Measurements from ENCODE around the gene CBX6. TPM values are rescaled to one million over a fixed set of nuclear protein-coding genes. Genes with fewer than 3 reads are reported as not detected.

CBX6 gene
- total RNA-seq, 2 experiments from 2014 or later = 45.2 to 67.2 TPM

- Histone ChIP-seq H2AFZ (ENCODE audit: low read length) (0 out of 2 replicates have a peak overlapping the region, but pooled peaks have one; percentile 9), H3K27ac (ENCODE audit: low read depth, low read length, poor library complexity, severe bottlenecking) (peak overlapping the region; percentile 78), H4K20me1 (ENCODE audit: insufficient read depth, low read length) (peaks cover 9% of the 10 kb centered on the region), H3K9me3 (ENCODE audit: low read length) (no peaks in the 10 kb centered on the region), H3K9me2 (ENCODE audit: insufficient read depth, low read length) (no peaks in the 10 kb centered on the region), H3K4me1 (ENCODE audit: insufficient read depth, low read length, poor library complexity, severe bottlenecking) (peaks cover 41% of the 10 kb centered on the region), H3K4me3 (ENCODE audit: low read depth, low read length, poor library complexity, severe bottlenecking) (peak overlapping the region; percentile 82), H3K4me2 (ENCODE audit: low read length) (peak overlapping the region; percentile 92), H3K36me3 (ENCODE audit: insufficient read depth, low read length) (peaks cover 42% of the 10 kb centered on the region), H3K79me2 (ENCODE audit: insufficient read depth, low read depth, low read length) (peaks cover 22% of the 10 kb centered on the region)
- DNase-seq (ENCODE audit: low spot score) = no peak
- no peak for TF ChIP-seq CTCF (conservative IDR thresholded peaks at IDR 0.05; ENCODE audit: low read length)
- TF ChIP-seq EZH2phosphoT487 (IDR thresholded peaks at IDR 0.05; ENCODE audit: borderline replicate concordance, low read depth, low read length) = no peak
- ChIA-PET CTCF (ENCODE audit: unreplicated experiment) (no interaction called here), POLR2A (interaction anchor here (0.7 to 1.2 kb wide), 3 partner anchors 29 to 146 kb away, joined by 3 read pairs; no protein-coding TSS in a partner anchor)
- no TSS peak for BruUV-seq (replicated peaks)
- intact Hi-C loops (cut with micrococcal nuclease; ENCODE audit: unreplicated experiment) = loop anchor here (1.0 to 5.0 kb wide), 4 partner anchors 102 to 446 kb away; partner anchors contain the start of gene RPL3
Observed at GRCh38 chr22:38870791-38871359, 1.1 kb downstream of the CBX6 start.

GRCh38 chr22:38870312-38870741, 1.7 kb downstream of the CBX6 start:
- DNase-seq (ENCODE audit: low spot score) = peak; percentile 89
- H3K4me1 ChIP-seq (ENCODE audit: insufficient read depth, low read length, poor library complexity, severe bottlenecking) = peaks cover 41% of the 10 kb centered on the region
- peak overlapping the region; percentile 78 for H3K27ac ChIP-seq (ENCODE audit: low read depth, low read length, poor library complexity, severe bottlenecking)
- TF ChIP-seq CTCF (conservative IDR thresholded peaks at IDR 0.05; ENCODE audit: low read length) (peak; percentile 99), EZH2phosphoT487 (IDR thresholded peaks at IDR 0.05; ENCODE audit: borderline replicate concordance, low read depth, low read length) (no peak)
- peaks cover 9% of the 10 kb centered on the region for H4K20me1 ChIP-seq (ENCODE audit: insufficient read depth, low read length)
- BruUV-seq (replicated peaks) = no TSS peak
- H2AFZ ChIP-seq (ENCODE audit: low read length) = no peak overlapping the region
- peak overlapping the region; percentile 82 for H3K4me3 ChIP-seq (ENCODE audit: low read depth, low read length, poor library complexity, severe bottlenecking)
- intact Hi-C loops (cut with micrococcal nuclease; ENCODE audit: unreplicated experiment) = loop anchor here (1.0 to 5.0 kb wide), 4 partner anchors 102 to 447 kb away; partner anchors contain the start of gene RPL3
- H3K36me3 ChIP-seq (ENCODE audit: insufficient read depth, low read length) = peaks cover 48% of the 10 kb centered on the region
- peak overlapping the region; percentile 92 for H3K4me2 ChIP-seq (ENCODE audit: low read length)
- H3K79me2 ChIP-seq (ENCODE audit: insufficient read depth, low read depth, low read length) = peaks cover 22% of the 10 kb centered on the region
- ChIA-PET POLR2A (interaction anchor here (1.2 to 1.3 kb wide), 2 partner anchors 29 to 30 kb away, joined by 3 to 4 read pairs; no protein-coding TSS in a partner anchor), CTCF (ENCODE audit: unreplicated experiment) (interaction anchor here (0.7 to 0.9 kb wide), 2 partner anchors 133 to 301 kb away, joined by 3 read pairs; no protein-coding TSS in a partner anchor)
- H3K9me3 ChIP-seq (ENCODE audit: low read length) = no peaks in the 10 kb centered on the region
- H3K9me2 ChIP-seq (ENCODE audit: insufficient read depth, low read length) = no peaks in the 10 kb centered on the region

GRCh38 chr22:38869663-38870062, 2.4 kb downstream of the CBX6 start:
- H3K4me2 ChIP-seq (ENCODE audit: low read length) = peak overlapping the region; percentile 92

More at GRCh38 chr22:38869663-38870062, 2.4 kb downstream of the CBX6 start:
- Histone ChIP-seq H2AFZ (ENCODE audit: low read length) (no peak overlapping the region), H3K27ac (ENCODE audit: low read depth, low read length, poor library complexity, severe bottlenecking) (no peak overlapping the region), H3K36me3 (ENCODE audit: insufficient read depth, low read length) (peaks cover 54% of the 10 kb centered on the region), H3K4me3 (ENCODE audit: low read depth, low read length, poor library complexity, severe bottlenecking) (peak overlapping the region; percentile 82), H3K79me2 (ENCODE audit: insufficient read depth, low read depth, low read length) (peaks cover 22% of the 10 kb centered on the region), H3K9me3 (ENCODE audit: low read length) (no peaks in the 10 kb centered on the region), H4K20me1 (ENCODE audit: insufficient read depth, low read length) (peaks cover 9% of the 10 kb centered on the region), H3K9me2 (ENCODE audit: insufficient read depth, low read length) (no peaks in the 10 kb centered on the region), H3K4me1 (ENCODE audit: insufficient read depth, low read length, poor library complexity, severe bottlenecking) (peaks cover 41% of the 10 kb centered on the region)
- CTCF ChIA-PET (ENCODE audit: unreplicated experiment) = interaction anchor here (0.7 to 0.9 kb wide), 2 partner anchors 133 to 301 kb away, joined by 3 read pairs; no protein-coding TSS in a partner anchor
- POLR2A ChIA-PET = interaction anchor here (0.5 to 1.3 kb wide), 2 partner anchors 30 to 203 kb away, joined by 4 read pairs; no protein-coding TSS in a partner anchor
- no peak for DNase-seq (ENCODE audit: low spot score)
- intact Hi-C loops (cut with micrococcal nuclease; ENCODE audit: unreplicated experiment) = loop anchor here (1.0 to 5.0 kb wide), 5 partner anchors 103 to 448 kb away; partner anchors contain the start of gene RPL3
- TSS peak; percentile 63 for BruUV-seq (replicated peaks)
- TF ChIP-seq CTCF (conservative IDR thresholded peaks at IDR 0.05; ENCODE audit: low read length) = no peak
- no peak for TF ChIP-seq EZH2phosphoT487 (IDR thresholded peaks at IDR 0.05; ENCODE audit: borderline replicate concordance, low read depth, low read length)

Data from OCI-LY7 (cell line).